ENCODE data around the gene TCF12. TPM values are rescaled to one million over a fixed set of nuclear protein-coding genes. Genes with fewer than 3 reads are reported as not detected.

The TCF12 gene
- total RNA-seq, 3 donors from 2014 or later (not counting 1 experiment from before 2014, with no cell fraction given): 84.1 to 111 (median 107) TPM

DNA sequence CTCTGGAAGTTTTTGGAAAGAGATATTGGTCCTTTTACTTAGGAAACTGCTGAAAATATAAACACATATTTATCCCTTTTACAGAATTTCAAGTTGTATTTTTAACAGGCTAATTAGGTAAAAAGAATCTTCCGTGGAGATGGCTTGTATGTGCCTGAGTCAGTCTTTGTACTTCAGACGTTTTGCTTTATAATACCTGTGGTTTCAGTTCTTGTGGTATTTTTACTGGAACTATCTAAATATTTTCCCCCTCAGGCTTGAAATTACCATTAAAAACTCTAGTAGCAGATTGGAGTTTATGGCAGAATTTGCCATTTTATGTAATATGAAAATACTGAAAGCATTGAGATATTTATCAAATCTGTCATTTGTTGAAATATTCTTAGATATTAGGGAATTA is 306.2 kb downstream of the TCF12 start:
- H3K9me3 Mint-ChIP-seq: no peaks in the 10 kb centered on the region
- Histone ChIP-seq H3K36me3 (ENCODE audit: control insufficient read depth, insufficient read depth, low read length) (no peaks in the 10 kb centered on the region), H3K4me1 (ENCODE audit: control insufficient read depth, insufficient read depth, low read length) (no peaks in the 10 kb centered on the region), H3K27ac (ENCODE audit: low read length) (no peak overlapping the region), H3K4me3 (ENCODE audit: low read length) (no peak overlapping the region), H3K27me3 (ENCODE audit: control insufficient read depth, insufficient read depth, low read length) (no peaks in the 10 kb centered on the region), H3K9me3 (ENCODE audit: control insufficient read depth, insufficient read depth, low read length) (no peaks in the 10 kb centered on the region)
- no peaks in the 10 kb centered on the region for H3K27me3 Mint-ChIP-seq (ENCODE audit: low read depth in 2 of 2)
- ATAC-seq: no peak
- intact Hi-C loops (cut with micrococcal nuclease): no loop called here
- H3K36me3 Mint-ChIP-seq: no peaks in the 10 kb centered on the region
- H3K4me1 Mint-ChIP-seq: peaks cover 0 to 12% of the 10 kb centered on the region in 2 donors
- no peak overlapping the region for H3K27ac Mint-ChIP-seq
- no peak for DNase-seq
- WGBS (ENCODE audit: insufficient coverage): no CpG with 5 or more reads among the region's 2 CpGs
- TF ChIP-seq CTCF (IDR thresholded peaks at IDR 0.05): no peak
- H3K4me3 Mint-ChIP-seq: no peak overlapping the region

DNA sequence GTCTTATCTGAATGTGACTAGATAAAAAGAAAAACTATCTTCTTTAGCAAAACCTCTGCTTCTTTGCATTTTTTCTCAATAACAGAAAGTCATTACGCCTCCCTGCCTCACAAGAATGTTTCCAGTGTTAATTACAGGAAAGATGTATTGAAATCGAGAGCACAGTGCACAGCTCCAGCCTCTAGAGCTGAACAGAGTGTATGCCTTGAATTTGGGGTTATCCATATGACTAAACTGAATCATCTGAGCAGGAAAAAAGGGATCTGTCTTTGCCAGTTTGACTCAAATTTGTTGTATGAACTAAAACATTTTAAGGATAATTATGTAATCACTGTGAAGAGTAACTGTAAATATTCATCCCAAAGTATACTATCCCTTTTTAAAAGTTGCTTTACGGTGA is 308.7 kb downstream of the TCF12 start:
- H3K27ac ChIP-seq (ENCODE audit: low read length): no peak overlapping the region
- no peak for DNase-seq
- 94% methylated on average over 2 of the region's 3 CpGs for WGBS (ENCODE audit: insufficient coverage)
- no peak for TF ChIP-seq CTCF (IDR thresholded peaks at IDR 0.05)
- intact Hi-C loops (cut with micrococcal nuclease): no loop called here
- no peak overlapping the region for H3K4me3 ChIP-seq (ENCODE audit: low read length)
- no peak overlapping the region for H3K27ac Mint-ChIP-seq
- peaks cover 0 to 12% of the 10 kb centered on the region in 2 donors for H3K4me1 Mint-ChIP-seq
- no peaks in the 10 kb centered on the region for H3K36me3 Mint-ChIP-seq
- H3K9me3 Mint-ChIP-seq: no peaks in the 10 kb centered on the region
- ATAC-seq: no peak
- H3K4me3 Mint-ChIP-seq: no peak overlapping the region
- no peaks in the 10 kb centered on the region for H3K4me1 ChIP-seq (ENCODE audit: control insufficient read depth, insufficient read depth, low read length)
- peaks cover under 1% of the 10 kb centered on the region for H3K36me3 ChIP-seq (ENCODE audit: control insufficient read depth, insufficient read depth, low read length)
- H3K27me3 Mint-ChIP-seq (ENCODE audit: low read depth in 2 of 2): no peaks in the 10 kb centered on the region
- no peaks in the 10 kb centered on the region for H3K27me3 ChIP-seq (ENCODE audit: control insufficient read depth, insufficient read depth, low read length)
- no peaks in the 10 kb centered on the region for H3K9me3 ChIP-seq (ENCODE audit: control insufficient read depth, insufficient read depth, low read length)

DNA sequence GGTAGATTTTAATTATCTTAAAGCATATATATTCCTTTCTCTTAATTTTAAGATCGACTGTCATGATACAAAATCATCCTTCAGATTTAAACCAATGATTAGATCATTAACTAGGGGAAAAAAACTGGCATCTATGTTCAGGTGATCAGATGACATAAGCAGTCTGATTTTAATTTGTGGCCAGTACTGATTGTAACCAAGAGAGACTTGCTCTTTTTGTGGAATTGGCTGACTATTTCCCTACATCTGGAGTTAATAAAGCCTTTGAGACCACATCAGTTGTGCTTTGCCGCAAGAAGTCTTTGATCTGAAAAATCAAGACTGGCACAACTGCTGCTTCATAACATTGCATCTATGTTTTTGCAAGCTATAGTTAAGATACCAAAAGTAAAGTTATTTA is 309.5 kb downstream of the TCF12 start:
- no peaks in the 10 kb centered on the region for H3K27me3 Mint-ChIP-seq (ENCODE audit: low read depth in 2 of 2)
- intact Hi-C loops (cut with micrococcal nuclease): no loop called here
- Histone ChIP-seq H3K9me3 (ENCODE audit: control insufficient read depth, insufficient read depth, low read length) (no peaks in the 10 kb centered on the region), H3K27me3 (ENCODE audit: control insufficient read depth, insufficient read depth, low read length) (no peaks in the 10 kb centered on the region), H3K27ac (ENCODE audit: low read length) (no peak overlapping the region), H3K4me1 (ENCODE audit: control insufficient read depth, insufficient read depth, low read length) (no peaks in the 10 kb centered on the region), H3K4me3 (ENCODE audit: low read length) (no peak overlapping the region), H3K36me3 (ENCODE audit: control insufficient read depth, insufficient read depth, low read length) (peaks cover 5% of the 10 kb centered on the region)
- DNase-seq (peak in 1 of 2 donors; percentile 11), ATAC-seq (no peak)
- 69% methylated on average over 1 of the region's 2 CpGs for WGBS (ENCODE audit: insufficient coverage)
- H3K4me1 Mint-ChIP-seq: peaks cover 0 to 12% of the 10 kb centered on the region in 2 donors
- H3K9me3 Mint-ChIP-seq: no peaks in the 10 kb centered on the region
- no peak overlapping the region for H3K27ac Mint-ChIP-seq
- no peak overlapping the region for H3K4me3 Mint-ChIP-seq
- no peak for TF ChIP-seq CTCF (IDR thresholded peaks at IDR 0.05)
- H3K36me3 Mint-ChIP-seq: no peaks in the 10 kb centered on the region

GRCh38 chr15:57228395-57228794 is 310.0 kb downstream of the TCF12 start:
- peaks cover under 1% of the 10 kb centered on the region for H3K36me3 Mint-ChIP-seq
- intact Hi-C loops (cut with micrococcal nuclease): no loop called here
- Histone ChIP-seq H3K9me3 (ENCODE audit: control insufficient read depth, insufficient read depth, low read length) (no peaks in the 10 kb centered on the region), H3K4me3 (ENCODE audit: low read length) (no peak overlapping the region), H3K27me3 (ENCODE audit: control insufficient read depth, insufficient read depth, low read length) (no peaks in the 10 kb centered on the region), H3K36me3 (ENCODE audit: control insufficient read depth, insufficient read depth, low read length) (peaks cover 6% of the 10 kb centered on the region), H3K4me1 (ENCODE audit: control insufficient read depth, insufficient read depth, low read length) (no peaks in the 10 kb centered on the region), H3K27ac (ENCODE audit: low read length) (no peak overlapping the region)
- DNase-seq (no peak), ATAC-seq (no peak)
- H3K4me3 Mint-ChIP-seq: no peak overlapping the region
- H3K9me3 Mint-ChIP-seq: no peaks in the 10 kb centered on the region
- H3K27me3 Mint-ChIP-seq (ENCODE audit: low read depth in 2 of 2): no peaks in the 10 kb centered on the region
- TF ChIP-seq CTCF (IDR thresholded peaks at IDR 0.05): no peak
- H3K27ac Mint-ChIP-seq: no peak overlapping the region
- H3K4me1 Mint-ChIP-seq: peaks cover 0 to 12% of the 10 kb centered on the region in 2 donors
- no CpG with 5 or more reads among the region's 4 CpGs for WGBS (ENCODE audit: insufficient coverage)
